Activated CD4-positive, alpha-beta T cell treated with anti-CD3 and anti-CD28 coated beads for 24 hours (primary cell): ENCODE data around the gene ALAD.
"Not testable (repeated sequence)": the region's sequence is repeated elsewhere in the genome, so short reads cannot be mapped to it uniquely, and the experiment has no call there.

Experiments used
- DNase-seq, 2 donors: peaks; one replicate each; pipeline ENCODE4 v3.0.0-alpha.2; 2020; ENCODE audit warnings: low read depth in 2 of 2

The ALAD gene

DNA sequence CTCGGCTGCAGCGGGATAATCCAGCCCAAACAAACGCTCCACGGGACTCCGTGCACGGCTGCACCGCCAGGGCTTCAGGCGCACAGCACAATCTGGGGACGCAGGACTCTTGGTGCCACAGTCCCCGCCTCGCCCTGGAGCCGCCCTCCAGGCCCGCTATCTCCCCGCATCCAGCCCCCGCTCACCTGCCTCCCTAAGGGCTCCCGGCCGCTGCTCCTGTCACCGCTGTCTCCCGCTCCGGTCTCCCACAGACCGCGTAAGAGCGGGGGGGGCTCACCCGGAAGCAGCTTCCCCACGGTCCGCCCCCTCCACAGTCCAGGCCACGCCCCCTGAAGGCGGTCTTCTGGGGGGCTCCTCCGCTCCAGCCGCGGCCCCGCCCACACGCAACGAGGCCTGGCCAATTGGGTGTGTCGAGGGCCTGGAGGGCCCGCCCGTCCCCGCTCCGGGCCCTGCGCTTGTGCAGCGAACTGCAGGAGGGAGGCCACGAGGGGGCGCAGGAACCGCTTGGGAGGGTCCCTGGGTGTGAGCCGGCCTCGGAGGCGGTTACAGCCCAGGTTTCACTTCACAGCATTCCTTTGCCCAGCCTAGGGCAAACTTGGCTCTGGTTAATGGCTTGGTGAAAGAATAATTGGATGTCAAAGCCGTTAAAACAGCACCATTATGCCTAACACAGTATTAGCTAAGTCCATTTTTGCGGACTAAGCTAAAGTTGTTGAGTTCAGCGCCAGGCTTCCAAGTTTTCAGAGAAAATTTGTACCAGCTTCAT, at the start of gene ALAD:
ALAD (minus strand) TSS at position 258 of the 766 bp plus-strand sequence. CDS start 7,725 bp downstream, outside the sequence.
- DNase-seq, result peak; percentile 99

DNA sequence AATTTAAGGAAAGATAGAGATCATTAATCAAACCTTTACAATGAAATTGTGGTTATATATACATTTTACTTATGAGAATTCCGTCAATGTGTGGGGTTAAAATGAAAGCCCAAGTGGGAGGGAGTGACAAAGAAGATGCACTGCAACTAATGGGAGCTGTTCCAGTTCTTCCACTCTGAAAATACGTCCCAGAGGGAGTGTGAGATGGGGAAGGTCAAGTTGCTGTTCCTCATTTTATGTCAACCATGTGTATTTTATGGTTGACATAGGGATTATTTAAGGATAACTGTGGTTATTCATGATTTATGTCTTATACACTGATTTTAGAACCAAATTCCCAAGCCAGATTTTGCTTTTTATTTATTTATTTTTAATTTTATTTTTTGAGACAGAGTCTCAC, 48.3 kb upstream of the ALAD start:
- DNase-seq, result no peak

DNA sequence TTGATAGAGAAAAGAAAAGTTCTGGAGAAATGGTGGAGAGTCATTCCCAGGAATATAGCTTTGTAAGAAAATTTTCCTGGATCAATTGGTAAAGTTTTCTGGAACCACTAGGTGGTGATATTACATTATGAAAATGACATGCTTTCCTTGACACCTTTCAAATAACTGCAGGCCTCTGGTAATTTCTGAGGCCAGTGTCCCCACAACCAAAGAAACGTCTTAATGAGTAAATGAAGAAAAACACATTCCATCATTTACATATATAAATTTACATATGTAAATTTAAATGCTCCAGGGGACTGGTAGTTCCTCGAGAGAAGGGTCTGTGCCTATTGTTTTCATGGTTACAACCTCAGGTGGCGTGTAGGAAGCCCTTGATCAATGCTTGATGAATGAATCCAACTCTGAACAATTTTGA, 45.2 kb upstream of the ALAD start:
- no peak for DNase-seq

DNA sequence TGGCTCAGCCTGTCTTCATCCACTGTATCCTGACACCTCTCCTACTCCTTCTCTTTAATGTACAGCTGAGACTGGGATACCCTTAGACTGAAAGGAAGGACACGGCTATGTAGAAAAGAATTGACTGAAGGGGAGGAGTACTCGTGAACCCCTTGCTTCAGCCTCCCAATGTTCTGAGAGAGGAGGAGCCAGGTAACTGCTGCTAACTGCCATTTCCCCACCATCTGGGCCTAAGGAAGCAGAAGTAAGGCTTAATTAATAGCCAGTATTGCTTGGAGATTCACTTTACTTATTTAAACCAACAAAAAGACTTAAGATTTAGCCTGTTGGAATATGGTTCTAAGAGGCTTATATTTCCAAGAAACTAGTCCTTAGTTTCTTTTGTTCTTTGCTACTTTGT, 43.7 kb upstream of the ALAD start:
- DNase-seq, result no peak

DNA sequence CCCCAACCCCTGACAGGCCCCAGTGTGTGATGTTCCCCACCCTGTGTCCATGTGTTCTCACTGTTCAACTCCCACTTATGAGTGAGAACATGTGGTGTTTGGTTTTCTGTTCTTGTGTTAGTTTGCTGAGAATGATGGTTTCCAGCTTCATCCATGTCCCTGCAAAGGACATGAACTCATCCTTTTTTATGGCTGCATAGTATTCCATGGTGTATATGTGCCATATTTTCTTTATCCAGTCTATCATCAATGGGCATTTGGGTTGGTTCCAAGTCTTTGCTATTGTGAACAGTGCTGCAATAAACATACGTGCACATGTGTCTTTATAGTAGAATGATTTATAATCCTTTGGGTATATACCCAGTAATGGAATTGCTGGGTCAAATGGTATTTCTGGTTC, 36.6 kb upstream of the ALAD start:
- not testable (repeated sequence) for DNase-seq

DNA sequence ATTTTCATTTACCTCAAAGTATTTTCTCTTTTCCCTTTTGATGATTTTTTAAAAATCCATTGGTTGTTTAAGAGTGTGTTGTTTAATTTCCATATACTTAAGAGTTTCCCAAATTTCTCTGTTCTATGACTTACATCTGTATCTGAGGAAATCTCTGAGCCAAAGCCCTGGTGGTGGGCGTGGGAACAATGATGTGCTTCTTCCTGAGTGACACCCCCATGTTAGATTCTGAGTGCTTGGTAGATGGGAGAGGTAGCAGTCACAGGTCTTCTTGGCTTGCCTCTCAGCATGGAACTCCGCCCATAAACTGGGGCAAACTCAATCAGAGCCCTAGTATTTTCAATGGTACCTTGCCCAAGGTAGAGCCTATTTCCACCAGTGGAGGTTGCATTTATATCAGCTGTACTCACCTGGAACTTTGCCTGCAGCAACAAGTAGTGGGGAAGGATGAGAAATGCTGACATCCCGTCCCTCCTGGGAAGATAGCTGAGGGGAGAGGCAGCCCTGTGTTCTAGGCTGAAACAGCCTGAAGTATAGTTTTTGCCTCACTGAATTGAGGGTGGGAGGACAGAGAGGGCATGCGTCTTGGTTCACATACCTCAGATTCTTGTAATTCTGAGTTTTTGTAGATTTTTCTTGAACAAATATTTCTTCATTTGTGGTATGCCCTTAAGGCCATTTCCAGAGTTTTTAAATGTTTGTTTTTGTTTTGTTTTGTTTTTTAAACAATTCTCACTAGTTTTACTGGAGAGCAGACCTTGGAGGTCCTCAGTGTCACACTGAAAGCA, 35.8 kb upstream of the ALAD start:
- DNase-seq, result no peak

DNA sequence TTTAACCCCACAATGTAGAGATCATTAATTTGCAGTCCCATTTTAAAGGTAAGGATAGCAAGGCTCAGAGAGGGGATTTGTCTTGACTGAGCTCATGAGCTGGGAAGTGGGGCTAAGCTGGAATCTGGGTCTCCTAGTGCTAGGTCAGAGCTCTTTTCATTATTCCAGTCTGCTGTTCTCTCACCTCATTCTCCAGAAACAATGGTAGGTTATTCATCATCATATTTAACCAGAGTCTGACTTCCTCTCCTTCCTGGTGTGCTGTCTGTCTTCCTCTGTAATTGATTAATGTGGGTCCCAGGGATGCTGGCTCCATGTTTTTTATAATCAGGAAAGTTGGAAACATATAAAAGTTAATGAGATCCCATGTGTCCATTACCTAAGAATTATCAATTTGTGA, 30.1 kb upstream of the ALAD start:
- DNase-seq, result no peak

DNA sequence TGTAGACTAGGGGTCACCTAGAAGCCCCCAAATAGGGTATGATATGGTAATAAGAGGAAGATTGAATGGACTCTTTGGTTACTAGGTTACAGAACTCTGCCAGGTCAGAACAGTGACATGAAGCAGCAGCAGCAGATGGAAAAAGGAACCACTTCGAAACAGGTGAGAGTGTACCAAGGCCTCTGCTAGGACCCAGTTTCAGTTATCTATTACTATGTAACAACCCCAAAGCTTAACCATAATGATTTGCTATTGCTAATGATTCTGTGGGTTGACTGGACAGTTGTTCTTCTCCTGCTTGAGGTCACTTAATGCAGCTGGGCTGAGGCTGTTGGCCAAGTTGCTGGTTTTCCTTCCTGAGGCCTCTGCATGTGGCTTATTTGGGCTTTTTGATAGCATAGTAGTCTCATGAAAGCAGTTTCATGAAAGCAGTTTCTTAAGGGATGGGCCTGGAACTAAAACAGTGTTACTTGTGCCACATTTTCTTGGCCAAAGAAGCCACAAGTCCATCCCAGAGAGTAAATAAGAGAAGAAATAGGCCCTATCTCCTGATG, 27.1 kb upstream of the ALAD start:
- no peak for DNase-seq

DNA sequence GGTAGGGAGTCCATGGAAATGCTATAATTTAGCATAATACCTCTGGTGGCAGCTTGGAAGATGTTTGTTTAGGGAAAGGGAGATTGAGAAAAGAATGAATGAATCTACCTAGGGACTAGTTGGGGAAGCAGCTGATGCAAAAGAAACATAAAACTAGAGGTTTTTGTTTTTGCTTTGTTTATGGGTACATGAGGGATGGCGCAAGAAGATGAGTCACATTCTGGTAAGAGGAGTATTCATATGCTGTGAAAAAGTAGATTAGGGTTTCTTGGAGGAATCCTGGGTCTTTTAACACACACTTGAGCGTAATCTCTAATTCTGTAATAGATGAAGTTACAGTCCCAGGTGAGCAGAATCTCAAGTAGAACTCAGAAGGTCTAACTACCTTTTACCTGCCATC, 26.5 kb upstream of the ALAD start:
- DNase-seq, result no peak

DNA sequence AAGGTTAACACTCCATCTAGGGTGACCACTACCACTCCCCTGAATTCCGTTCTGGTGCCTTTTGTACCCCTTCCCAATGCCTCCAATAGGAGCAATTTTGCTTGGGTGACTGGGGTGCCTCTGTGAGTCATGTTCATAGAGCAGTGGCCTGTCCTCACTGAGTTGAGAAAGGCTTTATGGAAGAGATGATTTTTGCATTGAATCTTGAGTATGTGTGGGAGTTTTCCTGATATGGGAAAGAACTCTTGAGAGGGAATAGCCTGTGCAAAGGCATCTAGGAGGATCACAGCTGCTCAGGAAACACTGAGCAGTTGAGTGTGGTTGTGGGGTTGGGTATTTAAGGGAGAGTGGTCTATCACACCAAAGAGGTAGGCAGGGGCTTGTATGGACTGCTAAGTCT, 25.6 kb upstream of the ALAD start:
- DNase-seq, result no peak

DNA sequence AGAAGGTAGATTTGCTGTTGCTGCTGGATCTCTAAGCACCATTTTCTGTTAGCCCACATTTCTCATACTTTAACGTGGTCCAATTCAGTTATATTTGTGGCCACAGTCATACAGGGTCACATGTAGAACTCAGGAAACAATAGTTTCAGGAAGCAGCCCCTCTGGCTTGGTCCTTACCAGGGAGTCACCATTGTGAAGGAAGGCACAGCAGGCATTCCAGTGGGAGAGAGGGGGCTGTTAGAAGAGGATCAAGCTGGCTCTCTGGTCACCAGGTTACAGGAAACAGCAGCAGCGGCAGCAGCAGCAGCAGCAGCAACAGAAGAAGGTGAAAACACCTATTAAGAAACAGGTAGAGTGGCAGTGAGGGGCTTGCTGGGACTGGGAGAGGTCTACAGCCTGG, 24.0 kb upstream of the ALAD start:
- no peak for DNase-seq

DNA sequence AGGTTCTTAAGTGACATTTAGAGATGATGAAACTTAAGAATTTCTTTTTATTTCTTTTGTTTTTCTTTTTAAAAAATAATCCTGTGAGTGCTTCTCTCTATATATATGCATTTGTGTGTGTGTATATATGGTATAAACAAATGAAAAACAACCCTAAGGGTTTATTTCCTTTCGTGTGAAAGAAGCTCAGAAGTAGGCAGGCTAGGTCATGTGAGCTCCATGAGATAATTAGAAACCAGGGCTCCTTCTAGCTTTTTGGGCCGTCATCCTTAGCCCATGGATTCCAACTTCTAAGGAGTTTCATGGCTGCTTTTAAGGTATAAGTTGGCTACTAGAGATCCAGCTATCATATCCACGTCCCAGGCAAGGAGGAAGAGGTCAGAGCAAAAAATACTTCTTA, 20.6 kb upstream of the ALAD start:
- no peak for DNase-seq

DNA sequence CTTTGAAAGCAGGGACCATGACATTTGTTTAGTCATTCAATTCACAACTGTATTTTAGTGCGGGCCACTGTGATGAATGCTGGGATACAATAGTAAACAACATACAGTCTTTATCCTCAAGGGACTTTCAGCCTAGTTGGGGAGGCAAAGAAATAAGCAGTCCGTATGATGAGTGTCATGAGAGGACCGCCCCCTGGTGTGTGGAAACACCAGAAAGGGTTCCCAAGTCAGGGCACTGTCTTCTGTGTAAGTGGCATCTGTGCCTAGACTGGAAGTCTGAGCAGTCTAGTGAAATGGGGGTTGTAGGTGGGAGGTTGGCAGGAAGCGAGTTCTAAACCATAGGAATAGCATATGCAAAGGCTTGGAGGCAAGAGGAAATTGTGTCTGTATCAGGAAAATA, 16.3 kb upstream of the ALAD start:
- DNase-seq, result no peak

DNA sequence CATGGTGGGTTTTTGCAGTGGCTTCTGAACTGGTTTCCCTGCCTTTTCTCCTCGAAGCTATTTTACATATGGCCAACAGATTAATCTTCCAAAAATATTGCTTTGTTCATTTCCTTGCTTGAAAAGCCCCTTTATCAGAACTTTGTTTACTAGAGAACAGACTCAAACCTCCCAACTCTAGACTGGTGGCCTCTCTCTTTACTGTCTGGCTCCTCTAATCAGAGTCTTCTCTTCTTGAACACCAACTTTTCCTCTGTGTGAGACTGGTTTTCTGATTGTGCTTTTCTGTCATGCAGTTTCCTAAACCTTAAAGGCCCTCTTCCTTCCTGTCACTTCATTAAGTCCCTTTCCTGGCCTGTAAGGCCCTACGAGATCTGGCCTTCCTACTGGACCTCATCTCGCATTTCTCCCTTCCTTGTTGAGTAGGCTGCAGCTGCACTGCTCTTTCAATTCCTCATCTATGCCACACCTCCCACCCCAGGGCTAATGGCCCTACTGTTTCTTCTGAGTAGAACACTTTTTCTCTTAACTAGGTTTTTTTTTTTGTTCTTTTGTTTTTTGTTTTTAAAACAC, 15.2 kb upstream of the ALAD start:
- no peak for DNase-seq

DNA sequence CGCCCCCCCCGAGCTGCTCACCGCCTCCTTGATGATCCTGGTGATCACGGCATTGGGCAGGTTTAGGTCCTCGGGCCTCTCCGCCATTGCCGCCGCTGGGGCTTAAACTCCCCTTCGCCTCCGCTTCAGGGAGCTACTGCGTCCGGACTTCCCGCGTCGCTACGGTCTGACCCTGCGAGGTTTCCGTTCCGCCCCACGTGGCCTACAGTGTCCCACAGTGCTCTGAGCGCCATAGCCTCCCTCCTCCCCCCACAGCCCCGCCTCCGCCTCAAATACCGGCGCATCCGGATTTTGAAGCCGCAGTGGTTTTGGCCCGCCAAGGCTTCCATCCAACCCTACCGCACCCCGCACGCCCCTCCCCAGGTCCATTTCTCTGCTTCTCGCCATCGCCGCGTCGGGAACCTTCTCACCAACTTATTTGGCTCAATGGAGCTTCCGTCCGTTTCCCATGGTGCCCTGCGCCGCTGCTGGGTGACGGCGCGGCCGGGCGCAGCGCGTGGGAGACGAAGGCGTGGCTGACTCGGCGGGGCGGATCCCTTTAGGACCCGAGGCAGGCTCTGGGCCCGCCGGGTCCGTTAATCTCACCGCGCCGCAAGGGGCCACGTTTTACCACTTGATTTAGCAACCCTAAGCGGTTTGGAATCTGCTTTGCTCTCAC, 9.3 kb upstream of the ALAD start, which contains the start of the genes C9orf43 and POLE3:
C9orf43 (plus strand) TSS at position 541 of the 658 bp plus-strand sequence. CDS start 2,747 bp downstream, outside the sequence.
POLE3 (minus strand) TSS at position 469 of the 658 bp plus-strand sequence; CDS start at position 87, 382 bp downstream.
- DNase-seq, result peak; percentile 92 to 95

DNA sequence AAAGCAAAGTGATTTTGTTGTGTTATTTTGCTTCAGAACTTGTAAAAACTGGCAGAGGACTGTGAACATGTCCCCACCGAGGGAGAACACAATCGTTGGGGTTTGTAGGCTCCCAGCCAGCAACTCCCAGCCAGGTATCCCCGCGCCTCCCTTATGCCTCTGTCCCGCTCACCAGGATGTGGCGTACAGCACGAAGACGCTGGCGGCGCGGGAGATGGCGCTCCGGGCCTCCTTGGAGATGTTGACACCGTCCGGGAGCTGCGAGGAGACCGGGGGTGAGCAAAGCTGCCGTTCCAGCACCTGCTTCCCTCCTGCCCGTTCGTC, 8.8 kb upstream of the ALAD start:
- DNase-seq, result no peak

DNA sequence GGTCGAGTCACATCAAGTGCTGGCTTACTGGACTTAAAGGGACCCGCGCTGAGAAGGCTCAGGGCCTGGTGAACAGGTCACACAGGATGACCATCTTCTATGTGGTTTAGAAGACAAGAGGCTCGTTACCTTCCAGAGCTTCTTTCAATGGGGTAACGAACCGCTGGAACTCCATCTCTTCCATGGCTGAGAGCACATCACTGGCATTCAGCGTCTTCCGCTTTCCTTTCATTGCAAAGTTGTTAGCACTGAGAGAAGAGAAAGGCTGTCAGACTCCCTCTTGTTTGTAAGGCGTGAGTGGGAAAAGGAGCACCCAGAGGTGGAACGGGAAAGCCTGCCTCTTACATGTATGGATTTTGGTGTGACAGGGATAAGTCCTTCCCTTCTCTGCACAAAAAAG, 8.4 kb upstream of the ALAD start:
- no peak for DNase-seq

DNA sequence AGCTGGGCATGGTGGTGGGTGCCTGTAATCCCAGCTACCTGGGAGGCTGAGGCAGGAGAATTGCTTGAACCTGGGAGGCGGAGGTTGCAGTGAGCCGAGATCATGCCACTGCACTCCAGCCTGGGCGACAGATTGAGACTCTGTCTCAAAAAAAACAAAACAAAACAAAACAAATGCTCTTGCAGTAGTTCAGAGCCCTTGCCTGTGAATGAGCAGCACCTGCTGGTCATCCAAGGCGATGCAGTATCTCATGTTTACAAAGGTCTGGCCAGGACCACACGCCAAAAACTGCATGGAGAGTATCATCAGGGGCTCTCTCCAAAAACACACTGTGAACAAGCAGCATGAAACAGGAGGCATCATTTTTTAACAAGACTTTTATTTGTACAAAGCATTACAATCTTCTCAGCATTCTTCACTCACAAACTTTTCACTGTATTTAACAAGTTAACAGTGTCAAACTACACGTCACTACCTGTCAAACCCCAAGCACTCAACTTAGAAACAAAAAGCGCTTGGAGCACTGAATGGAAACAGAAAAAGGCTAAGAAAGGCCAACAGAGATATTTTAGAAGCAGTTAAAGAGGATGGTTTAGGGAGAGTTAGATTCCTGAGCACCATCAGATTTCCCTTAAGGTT, 5.9 kb upstream of the ALAD start:
- peak; percentile 23 to 37 for DNase-seq

DNA sequence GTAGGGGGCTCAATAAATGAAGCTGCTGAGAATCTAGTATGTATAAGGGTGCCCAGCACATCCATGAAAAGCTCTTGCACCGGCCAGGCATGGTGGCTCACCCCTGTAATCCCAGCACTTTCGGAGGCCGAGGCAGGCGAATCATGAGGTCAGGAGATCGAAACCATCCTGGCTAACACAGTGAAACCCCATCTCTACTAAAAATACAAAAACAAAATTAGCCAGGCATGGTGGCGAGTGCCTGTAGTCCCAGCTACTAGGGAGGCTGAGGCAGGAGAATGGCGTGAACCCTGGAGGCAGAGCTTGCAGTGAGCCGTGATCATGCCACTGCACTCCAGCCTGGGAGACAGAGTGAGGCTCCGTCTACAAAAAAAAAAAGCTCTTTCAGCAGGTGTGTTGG, 5.3 kb upstream of the ALAD start:
- DNase-seq, result not testable (repeated sequence)

DNA sequence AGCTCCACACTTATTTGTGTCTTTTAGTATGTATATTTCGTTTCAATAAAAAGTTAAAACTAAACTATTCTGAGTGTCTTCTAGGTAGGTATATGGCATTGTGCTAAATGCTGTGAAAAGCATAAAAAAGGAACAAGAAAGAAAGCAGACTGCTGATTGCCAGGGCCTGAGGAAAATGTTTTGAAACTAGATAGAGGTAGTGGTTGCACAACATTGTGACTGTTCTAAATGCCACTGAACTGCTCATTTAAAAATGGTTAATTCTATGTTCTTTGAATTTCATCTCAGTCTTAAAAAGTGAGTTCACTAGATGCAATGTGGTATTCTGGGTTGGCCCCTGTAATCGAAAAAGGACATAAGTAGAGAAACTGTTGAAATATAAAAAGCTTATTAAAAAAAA, 2.6 kb upstream of the ALAD start:
- DNase-seq, result no peak

DNA sequence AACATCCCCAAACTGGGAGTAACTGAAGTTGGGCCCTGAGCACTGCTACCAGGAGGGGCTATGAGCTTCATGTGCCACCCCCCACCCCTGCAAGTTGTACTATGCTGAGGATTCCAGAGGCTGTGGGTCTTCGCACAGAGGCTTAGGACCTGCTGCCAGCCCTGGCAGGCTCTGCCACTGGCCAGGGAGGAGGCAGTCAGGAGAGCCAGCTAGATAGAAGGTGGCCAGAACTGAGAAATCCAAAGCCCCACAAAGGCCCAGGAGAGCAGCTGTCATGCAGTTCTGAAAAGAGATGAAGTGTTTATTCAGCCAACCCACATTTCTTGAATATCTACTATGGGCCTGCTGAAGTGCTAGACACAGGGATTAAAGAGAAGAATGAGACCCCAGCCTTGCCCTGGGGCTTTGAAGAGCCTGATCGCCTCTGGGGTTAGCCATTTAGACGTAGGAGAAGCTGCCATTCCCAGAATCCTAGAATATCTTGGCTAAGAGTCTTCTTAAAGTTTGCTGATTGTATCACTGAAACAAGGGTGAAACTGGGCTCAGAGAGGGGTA, 1.4 kb downstream of the ALAD start:
- DNase-seq, result no peak
